IPS-18c (cell line): Measurements from ENCODE around the gene GATA5.

Experiments used
- H3K4me3 ChIP-seq: 2 replicates; pipeline ENCODE4 v1.7.0; 2013; ENCODE audit warnings: low read depth, mild to moderate bottlenecking, low read length, moderate library complexity; ENCODE audit not compliant: insufficient read depth
- H3K9me3 ChIP-seq: one replicate; pipeline ENCODE4 v1.6.1; 2013; ENCODE audit warnings: mild to moderate bottlenecking, low read length, moderate library complexity; ENCODE audit not compliant: control insufficient read depth, insufficient read depth

Gene GATA5

DNA sequence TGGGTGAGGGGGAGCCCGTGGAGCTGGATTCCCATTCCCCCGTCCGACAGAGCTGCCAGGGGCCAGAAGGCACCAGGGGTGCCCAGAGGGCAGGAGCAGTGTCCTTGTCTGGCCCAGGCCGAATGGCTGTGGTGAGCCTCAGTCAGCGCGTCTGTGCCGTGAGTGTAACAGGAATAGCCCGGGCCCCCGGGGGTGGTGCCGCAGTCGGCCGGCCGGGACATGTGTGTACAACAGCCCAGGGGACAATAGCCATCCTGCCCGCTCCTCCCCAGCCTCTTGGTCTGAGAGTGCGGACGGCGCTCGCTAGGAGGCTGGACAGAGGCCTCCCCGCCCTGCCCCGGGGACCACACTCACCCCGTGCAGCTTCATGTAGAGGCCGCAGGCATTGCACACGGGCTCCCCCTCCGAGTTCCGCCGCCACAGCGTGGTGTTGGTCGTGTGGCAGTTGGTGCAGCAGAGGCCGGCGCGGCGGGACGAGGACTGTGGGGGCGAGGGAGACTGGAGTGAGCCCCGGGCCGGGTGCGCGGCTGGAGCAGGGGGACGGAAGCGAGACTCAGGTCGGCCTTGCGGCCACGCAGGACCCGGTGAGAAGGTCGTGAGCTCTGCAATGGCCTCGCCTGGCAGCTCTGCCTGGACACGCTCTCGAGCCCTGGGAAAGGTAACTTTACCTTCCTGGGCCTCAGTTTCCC is 9.6 kb downstream of the GATA5 start:
- Histone ChIP-seq H3K4me3 (no peak overlapping the region), H3K9me3 (no peaks in the 10 kb centered on the region)

GRCh38 chr20:62464990-62465389 is 10.8 kb downstream of the GATA5 start:
- no peaks in the 10 kb centered on the region for H3K9me3 ChIP-seq

DNA sequence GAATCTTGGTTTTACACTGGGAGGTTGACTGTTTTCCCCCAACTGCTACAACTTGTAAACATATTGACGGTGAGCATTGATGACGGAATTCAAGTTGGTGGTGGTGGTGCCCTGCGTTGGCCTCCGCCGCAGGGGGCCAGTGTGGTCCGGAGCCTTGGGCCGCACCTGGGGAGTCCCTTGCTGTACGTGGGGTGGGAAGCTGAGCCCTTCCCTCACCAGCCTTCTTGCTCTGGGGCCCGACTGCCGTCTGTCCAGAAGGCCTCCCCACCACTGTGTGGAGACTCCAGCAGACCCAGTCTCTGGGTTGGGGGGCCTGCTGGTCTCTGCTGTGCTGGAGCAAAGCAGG is 11.4 kb downstream of the GATA5 start:
- no peaks in the 10 kb centered on the region for H3K9me3 ChIP-seq
- H3K4me3 ChIP-seq, result no peak overlapping the region

More at GRCh38 chr20:62464990-62465389, 10.8 kb downstream of the GATA5 start:
- no peak overlapping the region for H3K4me3 ChIP-seq

GRCh38 chr20:62463651-62464424 is 12.0 kb downstream of the GATA5 start:
- Histone ChIP-seq H3K9me3 (no peaks in the 10 kb centered on the region), H3K4me3 (no peak overlapping the region)

DNA sequence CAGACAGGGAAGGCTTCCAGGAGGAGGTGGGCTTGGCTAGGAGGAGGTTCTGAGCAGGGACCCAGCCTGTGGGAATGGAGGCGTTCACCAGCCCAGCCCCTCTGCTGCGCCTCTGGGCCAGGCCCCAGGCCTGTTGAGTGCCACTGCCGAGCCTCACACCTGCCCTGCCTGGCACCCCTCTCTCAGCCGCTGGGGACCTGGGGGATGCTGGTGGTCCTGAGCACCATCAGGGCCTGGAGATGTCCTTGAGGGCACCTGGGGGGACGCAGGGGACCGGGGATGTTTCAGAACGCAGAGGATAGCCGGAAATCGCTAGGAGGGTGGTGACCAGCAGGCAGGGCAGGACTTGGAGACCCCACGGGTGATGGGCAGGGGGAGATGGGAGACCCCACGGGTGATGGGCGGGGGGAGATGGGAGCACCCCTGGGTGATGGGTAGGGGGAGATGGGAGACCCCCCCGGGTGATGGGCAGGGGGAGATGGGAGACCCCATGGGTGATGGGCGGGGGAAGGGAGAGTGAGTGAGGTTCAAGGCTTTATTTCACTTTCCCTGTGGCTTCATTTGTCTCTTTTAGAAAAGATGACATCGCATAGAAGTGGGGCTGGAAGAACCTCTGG is 12.7 kb downstream of the GATA5 start:
- H3K4me3 ChIP-seq, result no peak overlapping the region
- no peaks in the 10 kb centered on the region for H3K9me3 ChIP-seq

GRCh38 chr20:62461834-62462233 is 14.0 kb downstream of the GATA5 start:
- Histone ChIP-seq H3K4me3 (no peak overlapping the region), H3K9me3 (no peaks in the 10 kb centered on the region)

DNA sequence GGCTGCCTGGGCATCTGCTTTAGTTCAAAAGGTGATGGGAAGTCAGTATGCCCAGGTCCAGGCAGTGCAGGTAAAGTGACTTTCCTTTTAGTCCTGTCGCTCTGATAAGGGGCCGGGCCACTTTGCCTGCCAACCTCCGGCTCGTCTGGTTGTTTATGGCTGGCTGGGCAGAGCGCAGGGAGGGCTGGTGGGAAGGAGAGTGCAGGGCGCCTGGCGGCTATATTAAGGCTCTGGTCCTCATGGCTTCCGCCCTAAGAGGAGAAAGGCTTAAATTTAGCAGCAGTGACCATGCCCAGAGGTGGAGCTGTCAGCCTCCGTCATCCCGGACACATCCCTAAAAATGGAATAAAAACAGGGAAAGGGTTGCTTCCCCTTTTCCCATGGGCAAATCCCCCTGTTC is 14.6 kb downstream of the GATA5 start:
- H3K9me3 ChIP-seq, result no peaks in the 10 kb centered on the region
- no peak overlapping the region for H3K4me3 ChIP-seq

DNA sequence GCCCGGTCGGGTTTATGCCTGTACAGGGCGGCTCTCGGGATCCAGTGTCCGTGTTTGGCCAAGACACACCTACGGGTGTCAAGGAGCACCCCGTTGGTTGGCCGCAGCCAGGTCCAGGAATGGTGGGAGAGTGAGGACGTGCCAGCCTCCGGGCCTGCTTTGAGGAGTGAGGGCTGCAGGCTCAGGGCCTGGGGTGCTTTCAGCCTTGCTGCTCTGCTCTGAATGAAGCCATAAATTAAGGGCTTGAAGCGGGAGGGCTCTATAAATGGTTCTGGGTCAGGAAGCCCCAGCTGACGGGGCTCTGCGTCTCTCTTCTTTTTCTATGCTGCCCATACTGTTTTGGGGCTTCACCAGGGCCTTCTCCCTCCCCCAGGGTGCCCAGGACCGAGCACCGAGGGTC is 15.1 kb downstream of the GATA5 start:
- Histone ChIP-seq H3K4me3 (no peak overlapping the region), H3K9me3 (no peaks in the 10 kb centered on the region)

- Histone ChIP-seq H3K9me3 (no peaks in the 10 kb centered on the region), H3K4me3 (no peak overlapping the region)
These were observed 16.3 kb downstream of the GATA5 start for GRCh38 chr20:62459488-62459887.

DNA sequence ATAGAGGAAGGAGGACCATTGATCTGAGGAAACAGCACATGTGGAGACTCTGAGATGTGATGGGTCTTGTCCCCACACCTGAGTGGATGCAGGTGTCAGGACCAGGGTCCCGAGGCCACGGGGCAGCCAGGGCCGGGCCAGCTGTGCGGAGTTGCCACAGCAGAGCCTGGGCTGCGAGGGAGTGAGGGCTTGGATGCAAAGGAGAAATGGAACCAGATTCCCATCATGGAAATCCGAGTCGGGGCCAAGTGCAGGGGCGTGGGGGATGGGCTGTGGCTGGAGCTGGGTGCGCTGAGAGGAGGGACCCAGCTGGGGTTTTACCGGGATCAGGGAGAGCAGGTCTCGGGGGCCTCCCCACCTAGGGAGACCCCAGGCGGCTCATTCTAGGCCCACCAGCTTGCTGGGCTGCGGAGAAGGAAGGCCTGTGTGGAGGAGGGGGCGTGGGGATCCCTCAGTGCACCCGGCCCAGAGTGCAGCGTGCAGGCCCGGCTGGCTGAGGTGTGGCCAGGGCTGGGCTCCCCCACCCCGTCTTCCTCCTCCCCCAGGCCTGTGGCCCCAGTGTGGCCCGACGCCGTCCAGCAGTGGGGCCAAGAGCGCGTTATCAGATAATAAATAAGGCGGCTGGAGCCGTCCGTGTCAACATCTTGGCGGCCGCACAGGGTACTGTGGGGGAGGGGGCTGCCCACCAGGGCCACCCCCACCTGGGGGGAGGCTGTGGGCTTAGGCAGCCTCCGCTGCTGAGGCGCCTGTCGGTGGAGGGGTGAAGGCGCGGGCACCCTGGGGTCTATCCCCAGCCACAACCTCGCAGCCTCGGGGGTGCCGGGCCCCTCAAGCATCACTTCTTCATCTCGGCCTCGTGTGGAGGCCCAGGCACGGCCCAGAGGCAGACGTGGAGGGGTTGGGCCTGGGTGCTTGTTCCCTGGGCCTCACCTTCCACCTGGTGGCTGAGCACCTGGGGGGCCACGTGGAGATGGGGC is 17.2 kb downstream of the GATA5 start:
- H3K9me3 ChIP-seq, result no peaks in the 10 kb centered on the region

DNA sequence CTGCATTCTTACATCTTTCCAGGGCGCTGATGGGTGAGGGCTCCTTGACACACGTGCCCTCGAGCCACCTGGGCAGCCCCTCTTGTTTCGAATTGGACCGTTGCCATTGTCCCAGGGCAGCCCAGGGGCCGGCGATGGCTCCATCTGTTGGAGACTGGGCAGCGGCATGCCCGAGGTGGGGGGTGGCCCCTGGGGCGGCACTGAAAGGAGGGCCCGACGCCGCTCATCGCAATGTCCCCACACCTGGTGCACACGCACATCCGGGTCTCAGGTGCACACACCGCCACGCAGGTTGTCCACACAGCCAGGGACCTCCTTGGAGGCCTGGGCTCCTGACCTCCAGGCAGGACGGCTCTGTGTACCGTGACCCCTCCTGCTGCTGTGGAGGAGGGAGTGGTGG is 18.0 kb downstream of the GATA5 start:
- Histone ChIP-seq H3K4me3 (no peak overlapping the region), H3K9me3 (no peaks in the 10 kb centered on the region)

More for the DNA sequence above, 17.2 kb downstream of the GATA5 start:
- H3K4me3 ChIP-seq, result no peak overlapping the region

- H3K9me3 ChIP-seq, result no peaks in the 10 kb centered on the region
- H3K4me3 ChIP-seq, result no peak overlapping the region
These were observed 18.7 kb downstream of the GATA5 start for GRCh38 chr20:62457098-62457497.

DNA sequence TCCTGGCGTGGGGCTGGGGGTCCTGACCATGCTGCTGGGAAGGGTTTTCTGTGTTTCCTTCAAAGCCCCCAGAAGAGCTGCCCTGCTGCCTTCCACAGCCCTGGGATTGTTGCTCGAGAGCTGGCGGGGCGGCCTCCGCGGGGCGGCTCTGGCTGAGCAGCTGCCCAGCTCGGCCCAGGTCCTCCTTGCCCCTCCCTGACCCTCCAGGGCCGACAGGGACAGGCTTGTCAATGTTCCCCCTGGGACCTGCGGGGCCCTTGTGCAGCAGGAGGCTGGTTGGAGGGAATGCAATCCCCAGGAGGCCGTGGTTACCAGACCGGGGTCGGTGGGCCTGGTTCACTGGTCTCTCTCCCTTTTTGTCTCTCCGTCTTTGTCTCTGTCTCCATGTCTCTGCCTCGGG is 19.9 kb downstream of the GATA5 start:
- Histone ChIP-seq H3K9me3 (no peaks in the 10 kb centered on the region), H3K4me3 (no peak overlapping the region)

DNA sequence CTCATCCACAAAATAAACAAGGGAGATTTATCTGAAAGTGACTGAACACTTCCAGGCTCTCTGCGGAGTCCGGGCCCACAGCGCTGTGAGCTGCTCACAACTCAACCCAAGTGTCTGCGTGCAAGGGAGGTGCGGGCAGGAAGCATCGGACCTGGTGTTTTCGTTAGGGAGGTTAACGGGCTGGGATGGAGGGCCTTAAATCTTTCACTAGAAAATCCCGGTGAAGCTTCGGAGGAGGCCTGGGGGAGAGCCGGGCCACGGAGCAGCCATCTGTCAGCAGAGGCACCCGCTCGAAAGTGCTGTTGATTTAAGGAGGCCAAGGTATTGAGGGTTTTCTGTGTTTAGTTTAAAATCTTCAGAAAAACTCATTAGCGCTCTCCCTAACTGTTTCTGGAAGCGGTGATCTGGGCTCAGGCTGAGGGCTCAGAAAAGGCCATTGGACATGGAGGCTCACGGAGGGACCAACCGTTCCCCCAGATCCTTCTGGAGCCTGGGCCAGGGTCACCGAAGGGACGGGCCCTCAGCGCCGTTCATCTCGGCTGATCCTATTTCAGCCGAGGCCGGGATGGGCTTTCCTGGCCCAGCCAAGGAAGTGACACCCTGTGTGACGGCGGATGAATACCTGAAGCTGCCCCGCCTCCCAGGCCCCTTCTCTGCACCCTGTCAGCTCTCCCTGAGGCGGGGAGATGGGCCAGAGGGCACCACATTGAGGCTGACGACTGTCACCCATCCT is 20.7 kb downstream of the GATA5 start:
- H3K9me3 ChIP-seq, result no peaks in the 10 kb centered on the region
- no peak overlapping the region for H3K4me3 ChIP-seq

GRCh38 chr20:62453186-62453808 is 22.5 kb downstream of the GATA5 start:
- Histone ChIP-seq H3K4me3 (no peak overlapping the region), H3K9me3 (no peaks in the 10 kb centered on the region)

GRCh38 chr20:62452475-62453095 is 23.2 kb downstream of the GATA5 start:
- H3K9me3 ChIP-seq, result no peaks in the 10 kb centered on the region
- H3K4me3 ChIP-seq, result no peak overlapping the region
